Adrenal gland (tissue), 5 donors: ENCODE measurements around the gene KLK11.

Experiments
- CTCF ChIP-seq, 6 experiments: fragments of 450-650 bp in 4 of 6; fragments of 200-600 bp in 2 of 6; sonication (generic) in 1 of 6; IDR thresholded peaks; 1 replicate in 5 of 6; 2 replicates in 1 of 6; pipeline versions ENCODE4 v1.5.1 to v1.8.0; 2016 to 2021; ENCODE audit warnings: antibody characterized with exemption in 6 of 6, mild to moderate bottlenecking in 2 of 6, moderate library complexity in 1 of 6
- POLR2A ChIP-seq, 2 donors: fragments of 450-650 bp; IDR thresholded peaks; one replicate each; pipeline ENCODE4 v1.6.1; 2017; ENCODE audit warnings: antibody characterized with exemption in 2 of 2, mild to moderate bottlenecking in 2 of 2, moderate library complexity in 1 of 2
- donor health status: DM: no; HTN: no; CAD: no.

GRCh38 chr19:51060336-51060735 is 33.9 kb upstream of the KLK11 start:
- TF ChIP-seq CTCF (IDR thresholded peaks at IDR 0.05) (no peak), POLR2A (IDR thresholded peaks at IDR 0.05) (no peak)
